Measurements from ENCODE around the gene FAM53B.
"Not testable (repeated sequence)": the region's sequence is repeated elsewhere in the genome, so short reads cannot be mapped to it uniquely, and the experiment has no call there.

The FAM53B gene

GRCh38 chr10:124621637-124622036 lies 122.5 kb downstream of the FAM53B start:
- Histone ChIP-seq H3K4me3 (ENCODE audit: low read length) (no peak overlapping the region), H3K9me3 (ENCODE audit: insufficient read depth, low read depth, low read length) (no peaks in the 10 kb centered on the region), H3K27me3 (ENCODE audit: insufficient read depth, low read length) (no peaks in the 10 kb centered on the region), H3K4me1 (ENCODE audit: insufficient read depth, low read length) (peaks cover 3% of the 10 kb centered on the region), H3K27ac (ENCODE audit: low read length) (no peak overlapping the region), H3K9ac (ENCODE audit: low read depth, low read length) (no peak overlapping the region), H3K36me3 (ENCODE audit: insufficient read depth, low read depth, low read length) (no peaks in the 10 kb centered on the region)

DNA sequence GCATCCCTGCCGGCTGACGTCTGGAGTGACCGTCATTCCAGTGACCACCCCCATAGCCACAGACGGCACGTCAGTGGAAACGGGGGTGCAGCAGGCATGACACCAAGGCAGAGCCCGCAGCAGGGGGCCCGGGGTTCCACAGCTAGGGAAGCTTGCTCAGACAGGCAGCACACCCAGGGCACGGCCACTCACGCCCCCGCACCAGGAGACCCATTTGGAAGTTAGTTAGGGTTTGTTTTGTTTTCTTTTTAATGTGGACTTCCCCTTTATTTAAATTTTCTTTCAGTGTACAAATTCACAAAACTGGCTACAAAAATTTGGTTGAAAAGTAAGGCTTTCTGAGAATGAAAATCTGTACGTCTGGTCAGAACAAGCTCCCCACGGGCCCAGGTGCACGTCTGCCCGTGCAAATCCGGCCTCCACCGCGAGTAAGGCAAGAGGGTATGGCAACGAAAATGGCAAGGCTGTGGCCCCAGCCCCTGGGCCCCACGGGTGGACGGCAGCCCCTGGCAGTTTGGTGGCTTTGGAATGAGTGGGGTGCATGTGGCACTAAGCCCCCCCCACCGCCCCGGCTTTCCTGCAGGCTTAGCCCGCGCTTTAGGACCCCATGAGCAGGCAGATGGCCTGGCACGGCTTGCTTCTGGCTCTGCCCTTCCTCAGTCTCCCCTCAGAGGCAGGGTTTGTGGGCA lies 124.2 kb downstream of the FAM53B start:
- H3K27me3 ChIP-seq (ENCODE audit: insufficient read depth, low read length), result no peaks in the 10 kb centered on the region
- H3K4me1 ChIP-seq (ENCODE audit: insufficient read depth, low read length), result no peaks in the 10 kb centered on the region
- H3K9ac ChIP-seq (ENCODE audit: low read depth, low read length), result no peak overlapping the region
- no peak overlapping the region for H3K27ac ChIP-seq (ENCODE audit: low read length)
- no peak overlapping the region for H3K4me3 ChIP-seq (ENCODE audit: low read length)
- no peaks in the 10 kb centered on the region for H3K9me3 ChIP-seq (ENCODE audit: insufficient read depth, low read depth, low read length)
- H3K36me3 ChIP-seq (ENCODE audit: insufficient read depth, low read depth, low read length), result no peaks in the 10 kb centered on the region

DNA sequence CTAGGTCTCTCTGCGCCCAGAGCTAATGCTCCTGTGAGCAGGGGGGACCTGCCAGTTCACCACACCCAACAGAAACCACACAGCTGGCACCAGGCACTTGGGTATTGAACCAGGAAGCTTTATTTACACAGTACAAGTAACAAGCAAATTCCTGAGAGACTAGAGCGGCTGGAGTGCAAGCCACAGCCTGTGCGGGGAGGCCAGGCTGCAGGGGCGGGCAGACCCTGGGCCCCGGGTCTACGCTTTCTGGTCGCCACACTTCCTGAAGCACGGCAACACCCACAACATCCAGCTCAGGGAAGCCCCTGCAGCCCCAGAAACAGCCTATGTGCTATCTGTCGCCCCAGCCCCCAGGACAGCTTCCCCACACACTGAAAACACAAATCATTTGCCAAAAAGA lies 125.0 kb downstream of the FAM53B start:
- no peaks in the 10 kb centered on the region for H3K27me3 ChIP-seq (ENCODE audit: insufficient read depth, low read length)
- no peaks in the 10 kb centered on the region for H3K9me3 ChIP-seq (ENCODE audit: insufficient read depth, low read depth, low read length)
- no peak overlapping the region for H3K27ac ChIP-seq (ENCODE audit: low read length)
- H3K4me1 ChIP-seq (ENCODE audit: insufficient read depth, low read length), result no peaks in the 10 kb centered on the region
- no peak overlapping the region for H3K4me3 ChIP-seq (ENCODE audit: low read length)
- no peaks in the 10 kb centered on the region for H3K36me3 ChIP-seq (ENCODE audit: insufficient read depth, low read depth, low read length)
- no peak overlapping the region for H3K9ac ChIP-seq (ENCODE audit: low read depth, low read length)

DNA sequence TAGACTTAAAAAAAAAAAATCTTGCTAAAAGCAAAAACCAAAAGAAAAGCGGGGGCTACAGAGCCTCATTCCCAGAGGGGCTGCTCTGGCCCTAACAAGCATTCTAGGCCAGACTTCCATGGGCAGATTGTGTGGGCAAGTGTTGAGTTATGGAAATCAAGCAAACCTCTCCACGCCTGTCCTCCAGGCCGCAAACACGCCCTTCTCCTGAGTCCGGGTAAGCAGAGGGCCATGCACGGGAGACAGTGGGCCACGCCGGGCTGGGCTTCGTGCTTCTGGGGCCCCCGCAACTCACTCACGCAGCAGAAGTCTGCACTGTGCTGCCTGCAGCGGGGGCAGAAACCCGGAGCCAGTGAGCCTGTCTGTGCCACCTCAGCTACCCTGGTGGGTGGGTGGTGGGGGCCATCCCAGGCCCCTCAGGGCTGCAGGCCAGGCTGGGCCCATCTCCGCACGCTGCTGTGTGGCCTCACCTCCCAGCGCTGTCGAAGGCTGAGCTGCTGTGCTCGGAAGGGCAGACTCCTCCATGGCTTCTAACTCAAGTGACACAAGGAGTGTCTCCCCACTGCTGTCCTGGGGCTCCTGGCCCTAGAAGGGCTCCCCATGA lies 125.6 kb downstream of the FAM53B start:
- no peak overlapping the region for H3K4me3 ChIP-seq (ENCODE audit: low read length)
- H3K9ac ChIP-seq (ENCODE audit: low read depth, low read length), result no peak overlapping the region
- H3K27me3 ChIP-seq (ENCODE audit: insufficient read depth, low read length), result no peaks in the 10 kb centered on the region
- no peaks in the 10 kb centered on the region for H3K9me3 ChIP-seq (ENCODE audit: insufficient read depth, low read depth, low read length)
- H3K4me1 ChIP-seq (ENCODE audit: insufficient read depth, low read length), result no peaks in the 10 kb centered on the region
- H3K27ac ChIP-seq (ENCODE audit: low read length), result no peak overlapping the region
- H3K36me3 ChIP-seq (ENCODE audit: insufficient read depth, low read depth, low read length), result no peaks in the 10 kb centered on the region

DNA sequence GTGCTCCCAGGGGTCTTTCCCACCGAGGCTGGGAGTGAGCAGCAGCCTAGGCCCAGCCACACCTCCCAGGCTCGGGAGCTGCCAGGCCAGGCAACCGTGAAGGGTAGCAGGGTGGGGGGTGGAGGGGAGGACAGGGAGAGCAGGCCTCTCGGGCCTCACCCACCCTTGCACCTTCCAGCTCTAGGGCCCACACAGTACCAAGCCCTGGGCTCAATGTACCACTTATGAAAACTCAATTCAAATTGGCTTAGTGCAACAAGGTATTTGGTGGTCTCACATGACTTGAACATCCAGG lies 127.4 kb downstream of the FAM53B start:
- H3K4me1 ChIP-seq (ENCODE audit: insufficient read depth, low read length), result no peaks in the 10 kb centered on the region
- H3K9me3 ChIP-seq (ENCODE audit: insufficient read depth, low read depth, low read length), result no peaks in the 10 kb centered on the region
- H3K36me3 ChIP-seq (ENCODE audit: insufficient read depth, low read depth, low read length), result no peaks in the 10 kb centered on the region
- H3K27ac ChIP-seq (ENCODE audit: low read length), result no peak overlapping the region
- no peak overlapping the region for H3K4me3 ChIP-seq (ENCODE audit: low read length)
- H3K9ac ChIP-seq (ENCODE audit: low read depth, low read length), result no peak overlapping the region
- H3K27me3 ChIP-seq (ENCODE audit: insufficient read depth, low read length), result no peaks in the 10 kb centered on the region

GRCh38 chr10:124616040-124616835 lies 127.9 kb downstream of the FAM53B start:
- Histone ChIP-seq H3K4me1 (ENCODE audit: insufficient read depth, low read length) (no peaks in the 10 kb centered on the region), H3K9me3 (ENCODE audit: insufficient read depth, low read depth, low read length) (no peaks in the 10 kb centered on the region), H3K36me3 (ENCODE audit: insufficient read depth, low read depth, low read length) (no peaks in the 10 kb centered on the region), H3K27ac (ENCODE audit: low read length) (no peak overlapping the region), H3K4me3 (ENCODE audit: low read length) (no peak overlapping the region), H3K9ac (ENCODE audit: low read depth, low read length) (no peak overlapping the region), H3K27me3 (ENCODE audit: insufficient read depth, low read length) (no peaks in the 10 kb centered on the region)

GRCh38 chr10:124615259-124615658 lies 128.9 kb downstream of the FAM53B start:
- H3K4me1 ChIP-seq (ENCODE audit: insufficient read depth, low read length), result no peaks in the 10 kb centered on the region

GRCh38 chr10:124614003-124614659 lies 130.0 kb downstream of the FAM53B start:
- no peaks in the 10 kb centered on the region for H3K4me1 ChIP-seq (ENCODE audit: insufficient read depth, low read length)
- no peak overlapping the region for H3K27ac ChIP-seq (ENCODE audit: low read length)
- no peaks in the 10 kb centered on the region for H3K27me3 ChIP-seq (ENCODE audit: insufficient read depth, low read length)
- H3K4me3 ChIP-seq (ENCODE audit: low read length), result no peak overlapping the region
- H3K9ac ChIP-seq (ENCODE audit: low read depth, low read length), result no peak overlapping the region
- H3K36me3 ChIP-seq (ENCODE audit: insufficient read depth, low read depth, low read length), result no peaks in the 10 kb centered on the region
- no peaks in the 10 kb centered on the region for H3K9me3 ChIP-seq (ENCODE audit: insufficient read depth, low read depth, low read length)

More at GRCh38 chr10:124615259-124615658, 128.9 kb downstream of the FAM53B start:
- no peaks in the 10 kb centered on the region for H3K27me3 ChIP-seq (ENCODE audit: insufficient read depth, low read length)
- H3K4me3 ChIP-seq (ENCODE audit: low read length), result no peak overlapping the region
- H3K27ac ChIP-seq (ENCODE audit: low read length), result no peak overlapping the region
- H3K9ac ChIP-seq (ENCODE audit: low read depth, low read length), result no peak overlapping the region
- no peaks in the 10 kb centered on the region for H3K36me3 ChIP-seq (ENCODE audit: insufficient read depth, low read depth, low read length)
- H3K9me3 ChIP-seq (ENCODE audit: insufficient read depth, low read depth, low read length), result no peaks in the 10 kb centered on the region

- Histone ChIP-seq H3K4me3 (ENCODE audit: low read length) (no peak overlapping the region), H3K36me3 (ENCODE audit: insufficient read depth, low read depth, low read length) (no peaks in the 10 kb centered on the region), H3K9me3 (ENCODE audit: insufficient read depth, low read depth, low read length) (no peaks in the 10 kb centered on the region), H3K27ac (ENCODE audit: low read length) (no peak overlapping the region), H3K4me1 (ENCODE audit: insufficient read depth, low read length) (no peaks in the 10 kb centered on the region), H3K27me3 (ENCODE audit: insufficient read depth, low read length) (no peaks in the 10 kb centered on the region), H3K9ac (ENCODE audit: low read depth, low read length) (no peak overlapping the region)
Observed at GRCh38 chr10:124612611-124613498, 131.3 kb downstream of the FAM53B start.

DNA sequence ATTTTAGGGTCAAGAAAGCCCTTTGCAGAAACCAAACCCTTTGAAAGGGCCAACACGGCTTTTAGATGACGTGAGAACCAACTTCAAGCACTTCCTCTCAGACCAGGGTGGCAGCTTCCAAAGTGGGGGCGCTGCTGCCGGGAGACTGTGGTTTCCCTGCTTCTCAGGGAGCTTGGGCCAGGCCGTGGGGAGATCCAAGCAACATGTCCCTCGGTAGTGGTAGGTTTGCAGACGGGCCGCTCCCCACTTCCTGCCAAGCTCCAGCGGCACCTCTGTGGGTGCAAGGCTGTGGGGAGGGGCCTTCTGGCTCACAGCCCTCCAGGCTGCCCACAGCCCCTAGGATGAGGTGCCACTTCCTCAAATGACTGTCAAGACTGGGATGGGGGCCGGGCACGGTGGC lies 132.4 kb downstream of the FAM53B start:
- no peaks in the 10 kb centered on the region for H3K36me3 ChIP-seq (ENCODE audit: insufficient read depth, low read depth, low read length)
- H3K27ac ChIP-seq (ENCODE audit: low read length), result no peak overlapping the region
- H3K4me1 ChIP-seq (ENCODE audit: insufficient read depth, low read length), result no peaks in the 10 kb centered on the region
- no peak overlapping the region for H3K9ac ChIP-seq (ENCODE audit: low read depth, low read length)
- no peaks in the 10 kb centered on the region for H3K9me3 ChIP-seq (ENCODE audit: insufficient read depth, low read depth, low read length)
- H3K27me3 ChIP-seq (ENCODE audit: insufficient read depth, low read length), result no peaks in the 10 kb centered on the region
- no peak overlapping the region for H3K4me3 ChIP-seq (ENCODE audit: low read length)

GRCh38 chr10:124610851-124611250 lies 133.3 kb downstream of the FAM53B start:
- H3K36me3 ChIP-seq (ENCODE audit: insufficient read depth, low read depth, low read length); H3K27ac ChIP-seq (ENCODE audit: low read length); H3K27me3 ChIP-seq (ENCODE audit: insufficient read depth, low read length); H3K9me3 ChIP-seq (ENCODE audit: insufficient read depth, low read depth, low read length); H3K4me3 ChIP-seq (ENCODE audit: low read length); H3K4me1 ChIP-seq (ENCODE audit: insufficient read depth, low read length); H3K9ac ChIP-seq (ENCODE audit: low read depth, low read length): not testable (repeated sequence)

All from iPS-20b (cell line).